ENCODE results near the gene IGF2R.

The IGF2R gene

GRCh38 chr6:159955945-159956361 lies 12.9 kb upstream of the IGF2R start:
- DNase-seq (ENCODE audit: insufficient read length, low spot score) (no peak), FAIRE-seq (no peak)
- no peak for TF ChIP-seq CTCF (IDR thresholded peaks at IDR 0.05; ENCODE audit: insufficient read depth, missing control alignments)

- DNase-seq (ENCODE audit: insufficient read length, low spot score) (no peak), FAIRE-seq (no peak)
- no peak for TF ChIP-seq CTCF (IDR thresholded peaks at IDR 0.05; ENCODE audit: insufficient read depth, missing control alignments)
Observed at GRCh38 chr6:159957071-159957673, 11.7 kb upstream of the IGF2R start.

GRCh38 chr6:159959165-159959975 lies 9.5 kb upstream of the IGF2R start:
- no peak for TF ChIP-seq CTCF (IDR thresholded peaks at IDR 0.05; ENCODE audit: insufficient read depth, missing control alignments)
- no peak for FAIRE-seq

GRCh38 chr6:159959976-159960384 lies 8.9 kb upstream of the IGF2R start:
- FAIRE-seq (no peak), DNase-seq (ENCODE audit: insufficient read length, low spot score) (no peak)
- no peak for TF ChIP-seq CTCF (IDR thresholded peaks at IDR 0.05; ENCODE audit: insufficient read depth, missing control alignments)

More at GRCh38 chr6:159959165-159959975, 9.5 kb upstream of the IGF2R start:
- no peak for DNase-seq (ENCODE audit: insufficient read length, low spot score)

GRCh38 chr6:159960485-159960884 lies 8.4 kb upstream of the IGF2R start:
- no peak for TF ChIP-seq CTCF (IDR thresholded peaks at IDR 0.05; ENCODE audit: insufficient read depth, missing control alignments)
- no peak for FAIRE-seq
- DNase-seq (ENCODE audit: insufficient read length, low spot score), result no peak

- no peak for FAIRE-seq
- DNase-seq (ENCODE audit: insufficient read length, low spot score), result no peak
- TF ChIP-seq CTCF (IDR thresholded peaks at IDR 0.05; ENCODE audit: insufficient read depth, missing control alignments), result no peak
Observed at GRCh38 chr6:159961528-159961927, 7.4 kb upstream of the IGF2R start.

- DNase-seq (ENCODE audit: insufficient read length, low spot score) (no peak), FAIRE-seq (no peak)
- no peak for TF ChIP-seq CTCF (IDR thresholded peaks at IDR 0.05; ENCODE audit: insufficient read depth, missing control alignments)
Observed at GRCh38 chr6:159963111-159963510, 5.8 kb upstream of the IGF2R start.
